RPMI8226 (cell line): Measurements from ENCODE around the gene LAMA5.

Source experiments
- DNase-seq: peaks from one replicate; pipeline ENCODE4 v3.0.0-alpha.2; 2015

Gene LAMA5

GRCh38 chr20:62282877-62283503 is 84.1 kb downstream of the LAMA5 start:
- no peak for DNase-seq

DNA sequence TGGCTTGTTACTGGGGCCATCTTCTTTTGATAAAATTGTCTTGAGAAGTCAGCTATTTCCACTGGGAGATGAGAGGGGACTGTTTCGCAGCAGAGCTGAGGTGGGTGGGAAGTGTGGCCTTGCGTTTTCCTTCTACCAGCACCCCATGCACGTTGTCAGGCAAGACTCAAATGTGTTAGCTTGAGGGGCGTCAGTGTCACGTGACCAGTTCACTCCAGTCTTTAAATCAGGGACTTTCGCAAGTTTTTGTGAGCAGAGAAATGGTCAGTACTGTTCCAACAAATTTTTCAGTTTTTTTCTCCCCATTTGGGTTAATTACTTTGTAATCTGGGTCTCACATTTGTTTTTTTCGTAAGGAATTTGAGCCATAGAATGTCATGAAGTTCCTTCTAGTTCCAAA is 85.0 kb downstream of the LAMA5 start:
- DNase-seq, result no peak

DNA sequence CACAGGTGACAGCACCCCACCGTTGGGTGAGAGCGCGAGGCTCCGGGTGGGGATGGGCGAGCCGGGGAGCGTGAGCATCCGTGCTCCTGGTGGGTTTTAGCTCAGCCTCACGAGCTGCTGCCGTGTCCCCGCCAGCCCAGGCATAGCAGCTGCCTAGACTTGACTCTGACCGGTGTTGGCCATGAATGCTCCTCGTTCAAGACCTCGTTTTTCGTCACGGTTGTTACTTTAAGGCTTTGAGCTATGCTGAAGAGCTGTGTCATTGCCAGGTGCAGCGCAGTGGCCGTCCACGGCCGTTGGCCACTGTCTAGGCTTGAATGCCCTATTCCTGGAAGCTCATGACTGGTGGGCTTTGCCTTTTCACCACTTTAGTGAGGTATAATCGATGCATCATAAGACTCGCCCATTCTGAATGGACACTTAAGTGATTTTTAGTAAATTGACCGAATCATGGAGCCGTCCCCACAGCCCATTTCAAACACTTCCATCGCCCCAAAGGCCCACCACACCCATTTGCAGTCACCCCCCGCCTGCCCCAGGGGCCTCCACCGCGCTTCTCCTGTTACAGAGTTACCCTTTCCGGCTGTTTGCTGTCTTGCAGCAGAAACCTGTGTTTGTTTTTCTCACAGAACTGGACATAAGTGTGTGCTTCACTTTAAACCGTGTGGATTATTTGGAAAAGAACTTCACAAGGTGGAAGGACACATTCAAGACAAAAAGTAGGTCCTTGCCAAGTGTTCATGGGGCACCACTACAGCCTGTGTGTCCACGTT is 85.8 kb downstream of the LAMA5 start:
- DNase-seq, result no peak

DNA sequence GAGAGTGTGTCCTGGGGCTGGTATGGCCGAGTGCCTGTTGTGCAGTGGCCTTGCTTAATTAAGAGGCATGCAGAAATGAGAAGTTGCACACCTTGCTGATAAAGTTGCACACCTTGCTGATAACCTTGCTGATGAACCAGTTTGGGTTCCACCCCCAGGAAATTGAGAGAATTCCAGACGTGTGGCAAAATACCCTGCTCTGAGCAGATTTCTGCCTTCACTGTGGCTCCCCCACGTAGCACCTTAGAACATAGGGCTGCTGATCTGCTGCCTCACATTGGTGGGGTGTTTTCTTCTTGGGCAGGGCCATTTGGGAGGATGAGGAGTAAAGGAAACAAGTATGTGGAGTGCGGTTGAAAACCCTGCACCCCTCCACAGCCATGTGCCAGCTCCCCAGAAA is 86.8 kb downstream of the LAMA5 start:
- no peak for DNase-seq

- no peak for DNase-seq
These were observed 89.9 kb downstream of the LAMA5 start for GRCh38 chr20:62277253-62277652.

- no peak for DNase-seq
These were observed 90.7 kb downstream of the LAMA5 start for GRCh38 chr20:62276439-62276838.

DNA sequence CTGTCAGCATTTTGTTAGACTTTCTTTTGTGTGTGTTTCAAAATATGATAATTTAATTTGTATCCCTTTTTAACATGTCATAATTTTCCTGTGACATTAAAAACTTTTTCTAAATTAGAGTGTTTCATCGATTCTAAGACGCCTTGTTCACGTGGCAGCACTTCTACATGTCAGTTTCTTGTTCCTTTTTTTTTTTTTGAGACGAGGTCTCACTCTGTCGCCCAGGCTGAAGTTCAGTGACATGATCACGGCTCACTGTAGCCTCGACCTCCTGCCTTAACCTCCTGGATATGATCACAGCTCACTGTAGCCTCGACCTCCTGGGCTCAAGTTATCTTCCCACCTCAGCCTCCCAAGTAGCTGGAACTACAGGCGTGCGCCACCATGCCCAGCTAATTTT is 91.9 kb downstream of the LAMA5 start:
- DNase-seq, result no peak

GRCh38 chr20:62274332-62274950 is 92.7 kb downstream of the LAMA5 start:
- DNase-seq, result no peak

DNA sequence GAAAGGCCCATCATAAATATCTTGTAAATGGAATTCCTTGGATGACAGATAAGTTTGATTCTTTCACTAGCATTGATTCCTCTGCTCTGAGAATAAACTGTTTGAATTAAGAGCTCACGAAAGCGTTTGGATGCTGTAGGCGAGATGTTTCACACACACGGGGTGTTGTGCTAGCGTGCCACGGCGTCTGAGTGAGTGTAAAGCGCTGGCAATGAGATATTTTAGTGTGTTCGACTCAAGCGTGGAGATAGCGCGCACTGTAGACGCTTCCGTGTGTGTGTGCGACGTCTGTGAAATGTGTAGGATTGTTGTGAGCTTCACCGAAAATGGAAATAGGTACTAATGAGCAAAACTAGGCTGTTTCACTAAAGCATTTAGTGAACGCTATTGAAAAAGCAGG is 93.7 kb downstream of the LAMA5 start:
- DNase-seq, result no peak

- no peak for DNase-seq
These were observed 94.9 kb downstream of the LAMA5 start for GRCh38 chr20:62272200-62272599.

GRCh38 chr20:62269871-62270270 is 97.2 kb downstream of the LAMA5 start:
- no peak for DNase-seq

DNA sequence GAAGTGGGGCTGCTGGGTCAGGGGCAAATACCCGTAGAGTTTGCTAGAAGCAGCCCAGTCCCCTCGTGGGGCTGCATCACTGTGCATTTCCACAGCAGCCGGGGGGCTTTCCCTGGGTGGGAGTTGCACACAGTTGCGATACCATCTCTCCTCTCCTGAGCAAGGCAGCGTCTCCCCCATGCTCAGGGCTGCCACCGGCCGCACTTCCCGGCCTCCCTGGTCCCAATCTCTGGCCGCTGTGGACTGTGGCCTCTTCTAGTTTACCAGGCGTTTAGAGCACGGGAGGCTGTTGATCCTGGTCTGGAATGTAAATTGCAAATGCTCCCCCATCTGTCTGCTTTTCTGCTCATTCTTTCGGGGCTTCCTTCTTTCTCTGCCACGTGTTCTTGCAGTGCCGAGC is 97.7 kb downstream of the LAMA5 start:
- DNase-seq, result no peak

- no peak for DNase-seq
These were observed 98.7 kb downstream of the LAMA5 start for GRCh38 chr20:62268228-62268900.

GRCh38 chr20:62267543-62267942 is 99.6 kb downstream of the LAMA5 start:
- DNase-seq, result no peak

GRCh38 chr20:62266851-62267250 is 100.3 kb downstream of the LAMA5 start:
- no peak for DNase-seq

GRCh38 chr20:62266340-62266739 is 100.8 kb downstream of the LAMA5 start:
- no peak for DNase-seq

- DNase-seq, result no peak
These were observed 101.7 kb downstream of the LAMA5 start for GRCh38 chr20:62265365-62265764.

DNA sequence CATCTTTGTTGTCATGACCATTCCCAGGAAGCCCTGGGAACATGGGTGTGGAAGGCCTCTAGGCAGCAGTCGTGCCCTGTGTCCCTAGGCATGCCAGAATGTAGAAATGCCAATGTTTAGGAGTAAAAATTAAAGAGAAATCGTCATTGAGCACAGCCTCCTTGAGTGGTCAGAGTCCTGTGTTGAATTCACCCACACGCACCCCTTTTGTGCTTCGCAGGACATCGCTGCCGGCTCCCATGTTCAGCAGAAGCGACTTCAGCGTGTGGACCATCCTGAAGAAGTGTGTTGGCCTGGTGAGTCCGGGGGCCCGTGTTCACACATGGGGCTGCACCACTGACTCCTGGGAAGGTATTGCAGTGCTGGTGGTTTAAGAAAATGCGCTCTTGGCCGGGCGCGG is 103.7 kb downstream of the LAMA5 start:
- DNase-seq, result no peak

DNA sequence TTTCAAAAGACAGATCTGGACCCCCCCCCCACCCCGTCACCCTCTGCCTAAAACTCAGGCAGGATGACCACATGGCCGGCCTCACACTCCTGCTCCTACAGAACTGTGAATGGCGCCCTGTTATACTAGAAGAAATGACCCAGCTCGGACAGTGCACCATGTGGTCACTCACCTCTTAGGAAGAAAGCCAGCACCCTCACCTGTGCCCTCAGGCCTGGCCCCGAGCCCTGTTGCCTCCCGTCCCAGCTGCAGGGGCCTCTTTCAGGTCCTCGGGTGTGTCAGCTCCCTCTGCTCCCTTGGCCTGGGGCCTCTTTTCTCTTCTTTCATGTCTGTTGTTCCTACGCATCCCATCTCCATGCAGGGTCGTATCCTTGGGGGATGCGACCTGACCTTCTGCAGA is 105.0 kb downstream of the LAMA5 start:
- no peak for DNase-seq

- DNase-seq, result no peak
These were observed 107.9 kb downstream of the LAMA5 start for GRCh38 chr20:62259294-62259565.
